Osteocyte (in vitro differentiated cells): ENCODE measurements around the gene RAB4A. TPM values are rescaled to one million over a fixed set of nuclear protein-coding genes. Genes with fewer than 3 reads are reported as not detected.
A peak's percentile ranks its signal among the peaks of the same experiment; 100 is the strongest.

Source experiments
- DNase-seq: peaks from one replicate; pipeline ENCODE4 v3.0.0; 2021; ENCODE audit warnings: mixed read lengths; ENCODE audit not compliant: unreplicated experiment; ENCODE audit errors: extremely low spot score
- H3K27ac Mint-ChIP-seq: one replicate; pipeline ENCODE4 v1.8.0; 2021; ENCODE audit warnings: mild to moderate bottlenecking, mixed read lengths; ENCODE audit not compliant: unreplicated experiment
- H3K27me3 Mint-ChIP-seq: one replicate; pipeline ENCODE4 v1.8.0; 2021; ENCODE audit warnings: mixed read lengths; ENCODE audit not compliant: unreplicated experiment
- H3K36me3 Mint-ChIP-seq: one replicate; pipeline ENCODE4 v1.8.0; 2021; ENCODE audit warnings: mixed read lengths; ENCODE audit not compliant: unreplicated experiment
- H3K4me1 Mint-ChIP-seq: one replicate; pipeline ENCODE4 v1.8.0; 2021; ENCODE audit warnings: mixed read lengths; ENCODE audit not compliant: unreplicated experiment
- H3K4me3 Mint-ChIP-seq: one replicate; pipeline ENCODE4 v1.8.0; 2021; ENCODE audit warnings: mild to moderate bottlenecking, moderate library complexity, mixed read lengths; ENCODE audit not compliant: unreplicated experiment
- H3K9me3 Mint-ChIP-seq: one replicate; pipeline ENCODE4 v1.8.0; 2021; ENCODE audit warnings: mixed read lengths; ENCODE audit not compliant: unreplicated experiment
- CTCF ChIP-seq: fragments of 200-600 bp; sonication (generic); IDR thresholded peaks from 2 replicates; pipeline ENCODE4 v1.5.0; 2021; ENCODE audit warnings: antibody characterized with exemption, mild to moderate bottlenecking, moderate library complexity
- total RNA-seq: library from RNA; stranded (reverse); gene quantifications from 2 replicates; pipeline ENCODE4 v1.2.1, GENCODE V29; 2021

Gene RAB4A
- total RNA-seq, 1 donor from 2014 or later = 53.1 TPM

GRCh38 chr1:229339520-229339919 is 68.6 kb downstream of the RAB4A start:
- Mint-ChIP-seq H3K9me3 (no peaks in the 10 kb centered on the region), H3K4me1 (peaks cover 21% of the 10 kb centered on the region), H3K27ac (no peak overlapping the region), H3K27me3 (no peaks in the 10 kb centered on the region), H3K36me3 (peaks cover 3% of the 10 kb centered on the region), H3K4me3 (no peak overlapping the region)
- DNase-seq = no peak
- no peak for TF ChIP-seq CTCF

- Mint-ChIP-seq H3K4me1 (peaks cover 21% of the 10 kb centered on the region), H3K4me3 (peak overlapping the region; percentile 38), H3K27ac (no peak overlapping the region), H3K27me3 (no peaks in the 10 kb centered on the region), H3K36me3 (no peaks in the 10 kb centered on the region), H3K9me3 (no peaks in the 10 kb centered on the region)
- no peak for TF ChIP-seq CTCF
- no peak for DNase-seq
These were observed 69.6 kb downstream of the RAB4A start for GRCh38 chr1:229340496-229340895.

GRCh38 chr1:229341774-229342655 is 71.1 kb downstream of the RAB4A start:
- H3K4me3 Mint-ChIP-seq = peak overlapping the region; percentile 81
- peak overlapping the region; percentile 81 for H3K27ac Mint-ChIP-seq
- peaks cover 5% of the 10 kb centered on the region for H3K27me3 Mint-ChIP-seq
- H3K4me1 Mint-ChIP-seq = peaks cover 21% of the 10 kb centered on the region
- H3K36me3 Mint-ChIP-seq = no peaks in the 10 kb centered on the region
- H3K9me3 Mint-ChIP-seq = no peaks in the 10 kb centered on the region
- DNase-seq = peak; percentile 93
- no peak for TF ChIP-seq CTCF

GRCh38 chr1:229342656-229343569 is 72.0 kb downstream of the RAB4A start, which contains the start of gene CCSAP:
CCSAP (minus strand) TSS chr1:229343047; CDS start chr1:229342465, 582 bp downstream.
- DNase-seq = peak; percentile 84
- Mint-ChIP-seq H3K4me3 (peak within 1 kb of the TSS; percentile 81), H3K36me3 (no peaks in the 10 kb centered on the region), H3K27ac (peak within 1 kb of the TSS; percentile 4), H3K9me3 (no peaks in the 10 kb centered on the region), H3K27me3 (peaks cover 14% of the 10 kb centered on the region), H3K4me1 (peaks cover 20% of the 10 kb centered on the region)
- peak; percentile 5 for TF ChIP-seq CTCF
